NCI-H2227 treated with DMSO at 0.1 percent for 48 hours (cell line): ENCODE measurements around the gene PTRH1.

Experiments used
- DNase-seq: peaks from one replicate; lab custom pipeline; 2025; lab: John Stamatoyannopoulos, UW

Gene PTRH1

GRCh38 chr9:127741831-127742434, 26.5 kb upstream of the PTRH1 start:
- DNase-seq = no peak

GRCh38 chr9:127739614-127740330, 24.3 kb upstream of the PTRH1 start:
- DNase-seq = no peak

GRCh38 chr9:127738666-127739065, 23.2 kb upstream of the PTRH1 start:
- no peak for DNase-seq

- no peak for DNase-seq
Observed at GRCh38 chr9:127735530-127736185, 20.2 kb upstream of the PTRH1 start.

- DNase-seq = peak; percentile 91
Observed at GRCh38 chr9:127734747-127735529, 19.5 kb upstream of the PTRH1 start, which contains the start of gene TOR2A. Gene TOR2A (minus strand): TSS chr9:127735294. CDS start chr9:127735270, 24 bp downstream.

GRCh38 chr9:127734247-127734746, 18.8 kb upstream of the PTRH1 start:
- DNase-seq = no peak

GRCh38 chr9:127733614-127734013, 18.2 kb upstream of the PTRH1 start:
- DNase-seq = no peak

GRCh38 chr9:127732444-127732843, 17.0 kb upstream of the PTRH1 start:
- no peak for DNase-seq

- DNase-seq = no peak
Observed at GRCh38 chr9:127731938-127732337, 16.5 kb upstream of the PTRH1 start.

- DNase-seq = no peak
Observed at GRCh38 chr9:127730799-127731410, 15.4 kb upstream of the PTRH1 start.

GRCh38 chr9:127730262-127730661, 14.8 kb upstream of the PTRH1 start:
- DNase-seq = no peak

GRCh38 chr9:127729522-127730256, 14.2 kb upstream of the PTRH1 start:
- no peak for DNase-seq

GRCh38 chr9:127728808-127729207, 13.3 kb upstream of the PTRH1 start:
- DNase-seq = no peak

- DNase-seq = no peak
Observed at GRCh38 chr9:127726871-127727270, 11.4 kb upstream of the PTRH1 start.

GRCh38 chr9:127724012-127724411, 8.5 kb upstream of the PTRH1 start:
- no peak for DNase-seq

GRCh38 chr9:127723444-127723843, 8.0 kb upstream of the PTRH1 start:
- DNase-seq = no peak

GRCh38 chr9:127723013-127723412, 7.5 kb upstream of the PTRH1 start:
- DNase-seq = no peak

GRCh38 chr9:127722055-127722745, 6.7 kb upstream of the PTRH1 start:
- peak; percentile 42 for DNase-seq

GRCh38 chr9:127721391-127721821, 5.9 kb upstream of the PTRH1 start:
- DNase-seq = peak; percentile 34

- no peak for DNase-seq
Observed at GRCh38 chr9:127720865-127721227, 5.4 kb upstream of the PTRH1 start.
